ENCODE data around the gene C15orf40. TPM values are rescaled to one million over a fixed set of nuclear protein-coding genes. Genes with fewer than 3 reads are reported as not detected.

Gene C15orf40
- total RNA-seq, 1 experiment from 2014 or later = 27.5 TPM

GRCh38 chr15:82985688-82986441 is 25.6 kb downstream of the C15orf40 start, which contains the start of gene RAMAC (continued):
- peak; percentile 80 for TF ChIP-seq MYBL2 (CRISPR knock-in tag; IDR thresholded peaks at IDR 0.05)
- TF ChIP-seq ZNF532 (CRISPR knock-in tag; IDR thresholded peaks at IDR 0.05; ENCODE audit: borderline replicate concordance) = no peak
- no peak for TF ChIP-seq EMX1 (CRISPR knock-in tag; IDR thresholded peaks at IDR 0.05)
- no peak for TF ChIP-seq OVOL2 (CRISPR knock-in tag; IDR thresholded peaks at IDR 0.05; ENCODE audit: borderline replicate concordance)
- TF ChIP-seq TCF7 (CRISPR knock-in tag; IDR thresholded peaks at IDR 0.05; ENCODE audit: low read depth) = no peak; the same call in 1 of the 2 replicates
- TF ChIP-seq TP53 (CRISPR knock-in tag; IDR thresholded peaks at IDR 0.05) = peak; percentile 91; the same call in 1 of the 2 replicates
- TF ChIP-seq SMAD4 (CRISPR knock-in tag; IDR thresholded peaks at IDR 0.05) = peak; percentile 72; the same call in 1 of the 2 replicates
- TF ChIP-seq ATF1 (CRISPR knock-in tag; IDR thresholded peaks at IDR 0.05) = 0 out of 2 replicates have a peak, but pooled peaks have one; percentile 30
- peak; percentile 29; the same call in 1 of the 2 replicates for TF ChIP-seq CREB1 (CRISPR knock-in tag; IDR thresholded peaks at IDR 0.05)
- peak; percentile 70 for TF ChIP-seq NR2C2 (CRISPR knock-in tag; IDR thresholded peaks at IDR 0.05)
- peak; percentile 92 for TF ChIP-seq NFE2L1 (CRISPR knock-in tag; IDR thresholded peaks at IDR 0.05)
- TF ChIP-seq E2F5 (CRISPR knock-in tag; IDR thresholded peaks at IDR 0.05) = peak; percentile 78
- TF ChIP-seq MXD4 (CRISPR knock-in tag; IDR thresholded peaks at IDR 0.05; ENCODE audit: borderline replicate concordance) = no peak
- TF ChIP-seq SOX15 (CRISPR knock-in tag; IDR thresholded peaks at IDR 0.05) = no peak
- TF ChIP-seq SMAD3 (CRISPR knock-in tag; IDR thresholded peaks at IDR 0.05; ENCODE audit: borderline replicate concordance) = peak; percentile 85; the same call in 1 of the 2 replicates
- TF ChIP-seq ZNF281 (CRISPR knock-in tag; IDR thresholded peaks at IDR 0.05) = peak; percentile 90; the same call in 1 of the 2 replicates
- no peak for TF ChIP-seq AFF4 (CRISPR knock-in tag; IDR thresholded peaks at IDR 0.05; ENCODE audit: borderline replicate concordance)
- TF ChIP-seq ARID4B (CRISPR knock-in tag; IDR thresholded peaks at IDR 0.05; ENCODE audit: borderline replicate concordance) = peak; percentile 58; the same call in 1 of the 2 replicates
- TF ChIP-seq ZNF232 (CRISPR knock-in tag; IDR thresholded peaks at IDR 0.05) = peak; percentile 86
- 0 out of 2 replicates have a peak, but pooled peaks have one; percentile 26 for TF ChIP-seq IRF2 (CRISPR knock-in tag; IDR thresholded peaks at IDR 0.05; ENCODE audit: borderline replicate concordance, low read depth)
- TF ChIP-seq MLX (CRISPR knock-in tag; IDR thresholded peaks at IDR 0.05) = no peak

All from WTC11 (cell line).